ENCODE results near the gene ARX. TPM values are rescaled to one million over a fixed set of nuclear protein-coding genes. Genes with fewer than 3 reads are reported as not detected.

ARX gene
- total RNA-seq, 1 experiment from 2014 or later: not detected

- Histone ChIP-seq H3K36me3 (ENCODE audit: low read depth, low read length) (no peaks in the 10 kb centered on the region), H3K4me1 (ENCODE audit: insufficient read depth, low read length) (peaks cover 14% of the 10 kb centered on the region), H3K4me2 (ENCODE audit: low read length) (no peak overlapping the region), H3K4me3 (ENCODE audit: low read length) (no peak overlapping the region), H3K79me2 (ENCODE audit: low read length) (no peaks in the 10 kb centered on the region), H3K9ac (ENCODE audit: low read length) (no peak overlapping the region), H2AFZ (ENCODE audit: low read length) (no peak overlapping the region), H3K27me3 (ENCODE audit: low read length) (peaks cover 6% of the 10 kb centered on the region), H4K20me1 (ENCODE audit: low read length) (no peaks in the 10 kb centered on the region), H3K27ac (ENCODE audit: low read length) (no peak overlapping the region), H3K9me3 (ENCODE audit: low read length) (no peaks in the 10 kb centered on the region), H3K9me2 (replicated peaks; ENCODE audit: low read length) (no peaks in the 10 kb centered on the region), H3F3A (ENCODE audit: low read length, unreplicated experiment) (no peaks in the 10 kb centered on the region)
- ATAC-seq (no peak), DNase-seq (no peak)
- intact Hi-C loops (cut with micrococcal nuclease): no loop called here
- TF ChIP-seq EZH2phosphoT487 (IDR thresholded peaks at IDR 0.05; ENCODE audit: borderline replicate concordance, low read length) (no peak), CTCF (conservative IDR thresholded peaks at IDR 0.05; ENCODE audit: low read depth, low read length) (no peak), EZH2 (IDR thresholded peaks at IDR 0.05; ENCODE audit: low read length, unreplicated experiment) (no peak)
- no TSS peak for BruUV-seq (replicated peaks)
- ChIA-PET CTCF (no interaction called here), POLR2A (ENCODE audit: unreplicated experiment) (no interaction called here)
Observed at GRCh38 chrX:25026576-25026975, 10.8 kb upstream of the ARX start.

- DNase-seq (no peak), ATAC-seq (no peak)
- Histone ChIP-seq H3K9ac (ENCODE audit: low read length) (no peak overlapping the region), H3K4me2 (ENCODE audit: low read length) (no peak overlapping the region), H3K27ac (ENCODE audit: low read length) (no peak overlapping the region), H3K36me3 (ENCODE audit: low read depth, low read length) (no peaks in the 10 kb centered on the region), H3K79me2 (ENCODE audit: low read length) (no peaks in the 10 kb centered on the region), H3K9me2 (replicated peaks; ENCODE audit: low read length) (no peaks in the 10 kb centered on the region), H3K27me3 (ENCODE audit: low read length) (peaks cover 14% of the 10 kb centered on the region), H2AFZ (ENCODE audit: low read length) (no peak overlapping the region), H4K20me1 (ENCODE audit: low read length) (no peaks in the 10 kb centered on the region), H3K9me3 (ENCODE audit: low read length) (no peaks in the 10 kb centered on the region), H3F3A (ENCODE audit: low read length, unreplicated experiment) (no peaks in the 10 kb centered on the region), H3K4me1 (ENCODE audit: insufficient read depth, low read length) (peaks cover 14% of the 10 kb centered on the region), H3K4me3 (ENCODE audit: low read length) (no peak overlapping the region)
- ChIA-PET CTCF (interaction anchor here (0.6 kb wide), 1 partner anchor 187 kb away, joined by 3 read pairs; no protein-coding TSS in a partner anchor), POLR2A (ENCODE audit: unreplicated experiment) (no interaction called here)
- TF ChIP-seq CTCF (conservative IDR thresholded peaks at IDR 0.05; ENCODE audit: low read depth, low read length) (no peak), EZH2phosphoT487 (IDR thresholded peaks at IDR 0.05; ENCODE audit: borderline replicate concordance, low read length) (no peak), EZH2 (IDR thresholded peaks at IDR 0.05; ENCODE audit: low read length, unreplicated experiment) (no peak)
- intact Hi-C loops (cut with micrococcal nuclease): no loop called here
- BruUV-seq (replicated peaks): no TSS peak
Observed at GRCh38 chrX:25025615-25026014, 9.8 kb upstream of the ARX start.

- Histone ChIP-seq H3K4me1 (ENCODE audit: insufficient read depth, low read length) (peaks cover 4% of the 10 kb centered on the region), H3K4me2 (ENCODE audit: low read length) (no peak overlapping the region), H3K36me3 (ENCODE audit: low read depth, low read length) (no peaks in the 10 kb centered on the region), H3K27ac (ENCODE audit: low read length) (no peak overlapping the region), H3K9me3 (ENCODE audit: low read length) (no peaks in the 10 kb centered on the region), H3K9me2 (replicated peaks; ENCODE audit: low read length) (no peaks in the 10 kb centered on the region), H3K79me2 (ENCODE audit: low read length) (no peaks in the 10 kb centered on the region), H2AFZ (ENCODE audit: low read length) (no peak overlapping the region), H4K20me1 (ENCODE audit: low read length) (no peaks in the 10 kb centered on the region), H3K27me3 (ENCODE audit: low read length) (peaks cover 30% of the 10 kb centered on the region), H3K9ac (ENCODE audit: low read length) (no peak overlapping the region), H3F3A (ENCODE audit: low read length, unreplicated experiment) (no peaks in the 10 kb centered on the region), H3K4me3 (ENCODE audit: low read length) (no peak overlapping the region)
- intact Hi-C loops (cut with micrococcal nuclease): no loop called here
- ChIA-PET CTCF (no interaction called here), POLR2A (ENCODE audit: unreplicated experiment) (no interaction called here)
- no peak for ATAC-seq
- TF ChIP-seq EZH2phosphoT487 (IDR thresholded peaks at IDR 0.05; ENCODE audit: borderline replicate concordance, low read length) (no peak), EZH2 (IDR thresholded peaks at IDR 0.05; ENCODE audit: low read length, unreplicated experiment) (no peak), CTCF (conservative IDR thresholded peaks at IDR 0.05; ENCODE audit: low read depth, low read length) (no peak)
- no TSS peak for BruUV-seq (replicated peaks)
- no peak for DNase-seq
Observed at GRCh38 chrX:25023908-25024307, 8.1 kb upstream of the ARX start.

Measured in PC-3 (cell line).